PC-3 (cell line): ENCODE results near the gene LRRC37A3. TPM values are rescaled to one million over a fixed set of nuclear protein-coding genes. Genes with fewer than 3 reads are reported as not detected.
"Not testable (repeated sequence)": the region's sequence is repeated elsewhere in the genome, so short reads cannot be mapped to it uniquely, and the experiment has no call there.

Experiments used
- ATAC-seq: fragments of 200-7000 bp; cut with Tn5 transposase; 2 replicates; pipeline ENCODE4 v1.9.1; 2020; ENCODE audit warnings: mild to moderate bottlenecking, moderate library complexity
- BruUV-seq: library from RNA; stranded (reverse); fragments of 400-500 nt; replicated peaks from 2 replicates; lab custom pipeline; 2021; lab: Mats Ljungman, UMichigan
- CTCF ChIA-PET: fragments of 300-600 bp; sonication (Branson Sonifier 250); formaldehyde crosslinking; loops from one replicate; lab custom pipeline; 2022; ENCODE audit warnings: antibody characterized with exemption; lab: Charles Lee
- POLR2A ChIA-PET: fragments of 300-600 bp; sonication (Branson Sonifier 250); formaldehyde crosslinking; loops from one replicate; lab custom pipeline; 2022; ENCODE audit warnings: antibody characterized with exemption; ENCODE audit not compliant: unreplicated experiment; lab: Charles Lee
- DNase-seq: peaks from one replicate; pipeline ENCODE4 v3.0.0-alpha.2; 2015
- H2AFZ ChIP-seq: fragments of 300-600 bp; sonication (generic); 2 replicates; pipeline ENCODE4 v1.6.0; 2016; ENCODE audit warnings: antibody characterized with exemption, low read length
- H3F3A ChIP-seq: fragments of 300-600 bp; sonication (generic); one replicate; pipeline ENCODE4 v1.6.0; 2017; ENCODE audit warnings: antibody characterized with exemption, low read length, control low read depth, mild to moderate bottlenecking; ENCODE audit not compliant: unreplicated experiment
- H3K27ac ChIP-seq: fragments of 300-600 bp; sonication (generic); 2 replicates; pipeline ENCODE4 v1.5.1; 2016; ENCODE audit warnings: mild to moderate bottlenecking, low read length
- H3K27me3 ChIP-seq: fragments of 300-600 bp; sonication (generic); 2 replicates; pipeline ENCODE4 v1.6.1; 2016; ENCODE audit warnings: low read length, mixed read lengths
- H3K36me3 ChIP-seq: fragments of 300-600 bp; sonication (generic); 2 replicates; pipeline ENCODE4 v1.6.1; 2016; ENCODE audit warnings: low read depth, mixed run types, low read length, mixed read lengths
- H3K4me1 ChIP-seq: fragments of 300-600 bp; sonication (generic); 2 replicates; pipeline ENCODE4 v1.5.1; 2016; ENCODE audit warnings: low read length; ENCODE audit not compliant: insufficient read depth
- H3K4me2 ChIP-seq: fragments of 300-600 bp; sonication (generic); 2 replicates; pipeline ENCODE4 v1.6.0; 2016; ENCODE audit warnings: low read length
- H3K4me3 ChIP-seq: fragments of 300-600 bp; sonication (generic); 2 replicates; pipeline ENCODE4 v1.5.1; 2016; ENCODE audit warnings: mild to moderate bottlenecking, low read length, mixed read lengths
- H3K79me2 ChIP-seq: fragments of 300-600 bp; sonication (generic); 2 replicates; pipeline ENCODE4 v1.6.1; 2017; ENCODE audit warnings: low read length, mixed read lengths
- H3K9ac ChIP-seq: fragments of 300-600 bp; sonication (generic); 2 replicates; pipeline ENCODE4 v1.6.0; 2016; ENCODE audit warnings: mild to moderate bottlenecking, low read length
- H3K9me2 ChIP-seq: fragments of 300-600 bp; sonication (generic); replicated peaks from 2 replicates; pipeline ENCODE4 v1.6.1; 2016; ENCODE audit warnings: mixed run types, low read length, mixed read lengths
- H3K9me3 ChIP-seq: fragments of 300-600 bp; sonication (generic); 2 replicates; pipeline ENCODE4 v1.6.1; 2016; ENCODE audit warnings: low read length, mixed read lengths
- H4K20me1 ChIP-seq: fragments of 300-600 bp; sonication (generic); 2 replicates; pipeline ENCODE4 v1.6.1; 2016; ENCODE audit warnings: low read length, mixed read lengths
- intact Hi-C: fragments of 100-400 bp; cut with micrococcal nuclease; formaldehyde crosslinking; loops from 2 replicates; pipeline ENCODE4 v1.9.0; 2023
- total RNA-seq: library from RNA; depleted of rRNA; stranded (reverse); fragments of >200 nt; gene quantifications from 2 replicates; pipeline ENCODE4 v1.2.3, GENCODE V29; 2014
- TF ChIP-seq, protein P1 (sequence below): fragments of 300-600 bp; sonication (generic); conservative IDR thresholded peaks from 2 replicates; pipeline ENCODE4 v1.5.1; 2017; ENCODE audit warnings: antibody characterized with exemption, low read depth, mild to moderate bottlenecking, low read length

Gene LRRC37A3
- total RNA-seq, 1 experiment from 2014 or later, result 7.1 TPM

DNA sequence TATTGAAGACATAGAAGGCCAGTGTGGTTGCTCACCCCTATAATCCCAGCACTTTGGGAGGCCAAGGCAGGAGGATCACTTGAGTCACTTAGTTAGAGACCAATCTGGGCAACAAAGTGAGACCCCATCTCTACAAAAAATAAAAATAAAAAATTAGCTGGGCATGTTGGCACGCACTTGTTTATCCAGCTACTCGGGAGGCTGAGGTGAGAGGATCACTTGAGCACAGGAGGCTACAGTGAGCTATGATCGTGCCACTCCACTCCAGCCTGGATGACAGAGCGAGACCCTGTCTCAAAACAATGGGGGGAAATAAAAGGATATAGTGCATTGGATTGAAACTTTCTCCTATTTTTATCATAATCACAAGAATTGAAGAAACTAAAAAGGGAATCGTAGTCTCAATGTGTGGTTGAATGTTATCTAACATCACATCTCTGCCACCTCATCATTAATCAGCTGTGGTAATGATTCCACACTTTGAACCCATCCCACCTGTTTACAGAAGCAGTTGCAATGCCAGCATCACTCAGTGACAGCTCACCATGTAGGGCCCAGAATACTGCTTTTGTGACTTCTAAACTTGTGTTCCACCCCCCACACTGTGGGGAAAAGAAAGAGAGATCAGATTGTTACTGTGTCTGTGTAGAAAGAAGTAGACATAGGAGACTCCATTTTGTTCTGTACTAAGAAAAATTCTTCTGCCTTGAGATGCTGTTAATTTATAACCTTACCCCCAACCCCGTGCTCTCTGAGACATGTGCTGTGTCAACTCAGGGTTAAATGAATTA is 10.3 kb upstream of the LRRC37A3 start:
- H3K9me2 ChIP-seq, H2AFZ ChIP-seq, H3F3A ChIP-seq, H4K20me1 ChIP-seq, POLR2A ChIA-PET, H3K36me3 ChIP-seq, H3K4me3 ChIP-seq, intact Hi-C loops, BruUV-seq, H3K27me3 ChIP-seq, H3K79me2 ChIP-seq, H3K9me3 ChIP-seq: not testable (repeated sequence)
- ATAC-seq (peak; percentile 98), DNase-seq (peak; percentile 97)
- H3K4me2 ChIP-seq, result peak overlapping the region; percentile 51
- CTCF ChIA-PET, result interaction anchor here (0.6 kb wide), 2 partner anchors 9 to 170 kb away, joined by 3 to 6 read pairs; no protein-coding TSS in a partner anchor
- H3K4me1 ChIP-seq, result peaks cover 24% of the 10 kb centered on the region
- H3K27ac ChIP-seq, result peak overlapping the region; percentile 79
- H3K9ac ChIP-seq, result peak overlapping the region; percentile 43; the same call in 1 of the 2 replicates

GRCh38 chr17:64928701-64929100 is 9.4 kb upstream of the LRRC37A3 start:
- BruUV-seq, H3K9ac ChIP-seq, H3K9me3 ChIP-seq, intact Hi-C loops, POLR2A ChIA-PET, H3K4me2 ChIP-seq, H3K79me2 ChIP-seq, CTCF ChIA-PET, H4K20me1 ChIP-seq, H3K36me3 ChIP-seq, ATAC-seq, H3K4me3 ChIP-seq, DNase-seq, H2AFZ ChIP-seq, H3K27me3 ChIP-seq, H3K9me2 ChIP-seq, H3F3A ChIP-seq: not testable (repeated sequence)
- Histone ChIP-seq H3K27ac (peak overlapping the region; percentile 73; the same call in 1 of the 2 replicates), H3K4me1 (peaks cover 24% of the 10 kb centered on the region)

- H3K9me2 ChIP-seq, H3F3A ChIP-seq, POLR2A ChIA-PET, BruUV-seq, H3K79me2 ChIP-seq, H3K9ac ChIP-seq, H3K9me3 ChIP-seq, H3K27me3 ChIP-seq, H4K20me1 ChIP-seq, H3K36me3 ChIP-seq: not testable (repeated sequence)
- H3K27ac ChIP-seq, result peak overlapping the region; percentile 32
- DNase-seq (peak; percentile 83), ATAC-seq (peak; percentile 42)
- CTCF ChIA-PET, result interaction anchor here (0.6 to 0.8 kb wide), 3 partner anchors 32 to 1441 kb away, joined by 3 to 7 read pairs (median 3); no protein-coding TSS in a partner anchor
- peaks cover 24% of the 10 kb centered on the region for H3K4me1 ChIP-seq
- intact Hi-C loops, result loop anchor here (2.0 kb wide), 1 partner anchor 31 kb away; no protein-coding TSS in a partner anchor
- 0 out of 2 replicates have a peak overlapping the region, but pooled peaks have one; percentile 14 for H2AFZ ChIP-seq
- H3K4me3 ChIP-seq, result 0 out of 2 replicates have a peak overlapping the region, but pooled peaks have one; percentile 13
- TF ChIP-seq, protein P1, sequence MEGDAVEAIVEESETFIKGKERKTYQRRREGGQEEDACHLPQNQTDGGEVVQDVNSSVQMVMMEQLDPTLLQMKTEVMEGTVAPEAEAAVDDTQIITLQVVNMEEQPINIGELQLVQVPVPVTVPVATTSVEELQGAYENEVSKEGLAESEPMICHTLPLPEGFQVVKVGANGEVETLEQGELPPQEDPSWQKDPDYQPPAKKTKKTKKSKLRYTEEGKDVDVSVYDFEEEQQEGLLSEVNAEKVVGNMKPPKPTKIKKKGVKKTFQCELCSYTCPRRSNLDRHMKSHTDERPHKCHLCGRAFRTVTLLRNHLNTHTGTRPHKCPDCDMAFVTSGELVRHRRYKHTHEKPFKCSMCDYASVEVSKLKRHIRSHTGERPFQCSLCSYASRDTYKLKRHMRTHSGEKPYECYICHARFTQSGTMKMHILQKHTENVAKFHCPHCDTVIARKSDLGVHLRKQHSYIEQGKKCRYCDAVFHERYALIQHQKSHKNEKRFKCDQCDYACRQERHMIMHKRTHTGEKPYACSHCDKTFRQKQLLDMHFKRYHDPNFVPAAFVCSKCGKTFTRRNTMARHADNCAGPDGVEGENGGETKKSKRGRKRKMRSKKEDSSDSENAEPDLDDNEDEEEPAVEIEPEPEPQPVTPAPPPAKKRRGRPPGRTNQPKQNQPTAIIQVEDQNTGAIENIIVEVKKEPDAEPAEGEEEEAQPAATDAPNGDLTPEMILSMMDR, result peak; percentile 60
- peak overlapping the region; percentile 55 for H3K4me2 ChIP-seq
These were observed 8.2 kb upstream of the LRRC37A3 start for GRCh38 chr17:64927444-64927843.

DNA sequence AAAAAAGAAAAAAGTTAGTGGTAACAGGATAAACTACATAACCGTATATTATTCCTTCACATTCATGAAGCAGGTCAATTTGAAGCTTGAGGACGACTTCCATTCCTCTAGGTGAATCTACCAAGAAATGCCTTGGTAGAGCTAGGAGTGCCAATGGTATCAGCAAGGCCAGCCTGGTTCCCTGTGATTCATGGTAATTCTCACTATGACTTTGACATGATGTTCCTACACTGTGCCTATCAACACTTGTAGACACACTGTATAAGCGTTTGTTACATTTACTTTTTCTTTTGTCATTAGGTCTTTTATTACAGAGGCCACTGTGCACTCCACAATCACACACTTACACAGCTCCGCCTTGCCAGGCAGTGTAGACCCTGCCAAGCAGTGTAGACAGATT is 7.2 kb upstream of the LRRC37A3 start:
- ATAC-seq, H3F3A ChIP-seq, H3K9ac ChIP-seq, H3K27ac ChIP-seq, DNase-seq, H3K4me2 ChIP-seq, POLR2A ChIA-PET, H3K9me3 ChIP-seq, H3K79me2 ChIP-seq, BruUV-seq, H3K36me3 ChIP-seq, H2AFZ ChIP-seq, H3K4me3 ChIP-seq, H4K20me1 ChIP-seq, CTCF ChIA-PET, H3K27me3 ChIP-seq, H3K9me2 ChIP-seq: not testable (repeated sequence)
- peaks cover 24% of the 10 kb centered on the region for H3K4me1 ChIP-seq
- intact Hi-C loops, result loop anchor here (2.0 kb wide), 1 partner anchor 32 kb away; no protein-coding TSS in a partner anchor

GRCh38 chr17:64925244-64925643 is 6.0 kb upstream of the LRRC37A3 start:
- H3K27me3 ChIP-seq, H3K27ac ChIP-seq, H3F3A ChIP-seq, DNase-seq, H4K20me1 ChIP-seq, H3K9me2 ChIP-seq, H3K9me3 ChIP-seq, H3K9ac ChIP-seq, CTCF ChIA-PET, H3K36me3 ChIP-seq, H2AFZ ChIP-seq, POLR2A ChIA-PET, ATAC-seq, BruUV-seq, H3K4me3 ChIP-seq, intact Hi-C loops, H3K4me2 ChIP-seq, H3K79me2 ChIP-seq: not testable (repeated sequence)
- peaks cover 16% of the 10 kb centered on the region for H3K4me1 ChIP-seq
